Fibroblast of skin of left biceps (primary cell): Measurements from ENCODE around the gene CCDC89.

Source experiments
- DNase-seq, 2 experiments: peaks; one replicate each; pipeline ENCODE4 v3.0.0-alpha.2; 2013; ENCODE audit warnings: low read depth in 2 of 2

The CCDC89 gene

GRCh38 chr11:85652786-85653447 is 33.1 kb downstream of the CCDC89 start:
- DNase-seq = no peak

- no peak for DNase-seq
Measured at GRCh38 chr11:85651118-85651517, 34.9 kb downstream of the CCDC89 start.

- DNase-seq = peak; percentile 34 to 36
Measured at GRCh38 chr11:85647604-85648299, 38.2 kb downstream of the CCDC89 start, which contains the start of gene TMEM126A. Gene TMEM126A, plus strand, starts transcription at chr11:85647967. Its CDS starts 2,289 bp downstream, at chr11:85650256.

DNA sequence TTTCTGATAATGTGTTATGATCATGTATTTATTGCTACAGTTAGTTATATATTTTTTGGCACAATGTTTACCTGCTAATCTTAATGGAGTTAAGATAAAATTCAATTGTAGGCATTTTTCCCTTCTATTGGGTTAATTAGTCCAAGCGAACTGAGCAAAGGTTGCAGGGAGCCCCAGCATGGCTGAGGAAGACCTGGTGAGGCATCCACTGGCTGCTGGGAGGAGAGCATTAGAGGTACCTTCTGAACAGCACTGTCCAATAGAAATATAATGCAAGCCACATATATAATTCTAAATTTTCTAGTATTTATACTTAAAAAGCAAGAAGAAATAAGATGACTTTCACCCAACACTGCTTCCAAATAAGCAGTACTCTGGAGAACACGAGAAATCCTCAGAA is 38.9 kb downstream of the CCDC89 start:
- DNase-seq = no peak

- DNase-seq = no peak
Measured at GRCh38 chr11:85643191-85643614, 42.8 kb downstream of the CCDC89 start.

- DNase-seq = no peak
Measured at GRCh38 chr11:85634747-85635146, 51.2 kb downstream of the CCDC89 start.
